ENCODE results near the gene MRC1. TPM values are rescaled to one million over a fixed set of nuclear protein-coding genes. Genes with fewer than 3 reads are reported as not detected.

The MRC1 gene
- total and polyA plus RNA-seq, 2 of the 8 experiments (the other 6 are each of a cell fraction or from before 2014, with no cell fraction given) = 0.03 to 0.06 TPM

GRCh38 chr10:17857040-17857439 lies 47.9 kb downstream of the MRC1 start (continued):
- TF ChIP-seq CHD7 (IDR thresholded peaks at IDR 0.05; ENCODE audit: insufficient replicate concordance, low read length) (no peak), CBX5 (IDR thresholded peaks at IDR 0.05; ENCODE audit: low read depth, low read length) (no peak), SP4 (IDR thresholded peaks at IDR 0.05; ENCODE audit: low read length) (no peak), SAP30 (IDR thresholded peaks at IDR 0.05; ENCODE audit: insufficient read depth, insufficient replicate concordance, low read length) (no peak), MAX (IDR thresholded peaks at IDR 0.05) (no peak), JUND (IDR thresholded peaks at IDR 0.05; ENCODE audit: low read length) (no peak), ASH2L (IDR thresholded peaks at IDR 0.05; ENCODE audit: low read length) (no peak), CBX8 (IDR thresholded peaks at IDR 0.05; ENCODE audit: borderline replicate concordance, low read depth, low read length) (no peak), PHF8 (conservative IDR thresholded peaks at IDR 0.05; ENCODE audit: low read depth, low read length) (no peak), NRF1 (IDR thresholded peaks at IDR 0.05; ENCODE audit: low read depth, low read length) (no peak), GTF2F1 (IDR thresholded peaks at IDR 0.05; ENCODE audit: borderline replicate concordance, low read depth, low read length) (no peak), TAF7 (optimal IDR thresholded peaks at IDR 0.05; ENCODE audit: borderline replicate concordance, low read depth, low read length) (no peak)
